ENCODE data around the gene GALE.

GALE gene

DNA sequence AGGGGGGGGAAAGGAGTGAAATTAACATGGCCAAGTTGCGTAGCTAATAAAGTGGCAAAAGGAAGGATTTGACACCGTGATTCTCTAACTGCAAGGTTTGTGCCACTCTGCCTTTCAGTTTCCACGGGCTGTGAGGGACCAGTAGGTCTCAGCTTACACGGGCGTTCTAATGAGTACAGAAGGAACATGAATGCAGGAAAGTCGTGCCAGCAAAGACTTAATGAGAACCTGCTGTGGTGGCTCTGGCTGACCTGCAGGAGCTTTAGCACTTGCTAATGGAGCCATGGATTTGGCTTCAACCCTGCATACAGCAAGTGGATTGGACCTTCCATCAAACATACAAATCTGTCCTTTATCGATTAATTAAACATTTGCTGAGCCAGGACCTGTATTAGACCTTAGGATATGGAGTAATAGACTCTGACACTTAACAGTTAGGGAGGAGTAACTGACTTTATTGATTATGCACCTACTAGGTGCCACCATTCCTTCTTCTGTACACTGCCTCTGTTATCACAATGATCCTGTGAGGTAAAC, 37.4 kb downstream of the GALE start:
- DNase-seq (ENCODE audit: extremely low spot score, insufficient read length, low read depth) (no peak), FAIRE-seq (no peak)

DNA sequence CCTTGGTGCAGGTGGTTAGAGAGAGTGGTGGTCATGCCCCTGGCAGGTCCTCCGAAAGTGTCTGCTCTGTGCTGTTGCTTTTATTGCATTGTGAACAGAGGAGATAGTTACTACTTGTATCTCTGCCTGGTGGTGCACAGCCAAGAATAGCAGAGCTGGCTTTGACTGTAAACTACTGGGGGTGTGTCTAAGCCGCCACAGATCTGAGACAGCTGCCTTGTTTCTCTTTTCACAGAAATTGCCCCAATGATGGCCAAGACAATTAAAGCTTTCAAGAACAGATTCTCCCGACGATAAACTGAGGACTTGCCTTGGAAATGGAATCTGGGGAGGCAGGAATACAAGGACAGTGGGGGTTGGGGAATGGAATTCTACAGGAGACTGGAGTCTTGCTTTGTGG, 41.3 kb downstream of the GALE start:
- FAIRE-seq = no peak
- no peak for DNase-seq (ENCODE audit: extremely low spot score, insufficient read length, low read depth)

DNA sequence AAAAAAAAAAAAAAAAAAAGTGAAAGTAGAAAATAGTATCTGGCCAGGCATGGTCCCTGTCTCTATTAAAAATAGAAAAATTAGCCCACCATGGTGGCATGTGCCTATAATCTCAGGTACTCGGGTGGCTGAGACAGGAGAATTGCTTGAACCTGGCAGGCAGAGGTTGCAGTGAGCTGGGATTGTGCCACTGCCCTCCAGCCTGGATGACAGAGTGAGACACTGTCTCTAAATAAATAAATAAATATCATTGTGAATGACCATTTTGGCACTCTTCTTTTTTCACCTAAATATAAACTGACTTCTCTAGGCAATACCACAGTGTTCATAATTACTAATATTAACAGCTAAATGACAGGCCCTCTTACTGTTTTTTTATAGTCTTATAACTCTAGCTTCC, 42.7 kb downstream of the GALE start:
- FAIRE-seq (no peak), DNase-seq (ENCODE audit: extremely low spot score, insufficient read length, low read depth) (no peak)

DNA sequence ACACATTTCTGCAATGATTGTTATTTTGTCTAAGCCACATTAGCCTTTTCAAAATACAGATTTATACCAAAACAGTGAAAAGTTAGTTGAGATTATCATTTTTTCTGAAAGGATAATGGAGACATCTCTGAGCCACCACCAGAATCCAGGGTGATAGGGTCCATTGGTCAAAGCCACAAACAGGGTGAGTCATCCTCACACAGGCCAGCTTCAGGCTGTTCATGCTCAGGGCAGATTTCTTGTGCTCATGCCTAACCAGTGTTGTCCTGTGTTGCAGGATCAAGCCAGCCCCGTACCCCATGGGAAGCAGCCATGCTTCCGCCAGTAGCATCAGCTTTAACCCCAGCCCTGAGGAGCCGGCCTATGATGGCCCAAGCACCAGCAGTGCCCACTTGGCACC, 43.9 kb downstream of the GALE start:
- no peak for DNase-seq (ENCODE audit: extremely low spot score, insufficient read length, low read depth)
- no peak for FAIRE-seq

DNA sequence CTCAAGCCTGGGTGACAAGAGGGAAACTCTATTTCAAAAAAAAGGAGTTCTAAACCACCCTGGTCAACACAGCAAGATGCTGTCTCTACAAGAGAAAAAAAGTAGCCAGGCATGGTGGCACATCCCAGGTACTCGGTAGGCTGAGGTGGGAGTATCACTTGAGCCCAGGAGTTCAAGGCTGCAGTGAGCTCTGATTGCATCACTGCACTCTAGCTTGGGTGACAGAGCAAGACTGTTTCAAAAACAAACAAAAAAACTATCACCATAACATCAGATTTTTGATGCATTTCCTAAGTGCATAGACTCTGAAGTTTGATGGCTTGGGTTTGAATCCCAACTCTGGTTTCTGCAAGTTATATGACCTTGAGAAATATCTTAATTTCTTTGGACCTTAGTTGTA, 47.6 kb downstream of the GALE start:
- DNase-seq (ENCODE audit: extremely low spot score, insufficient read length, low read depth) (no peak), FAIRE-seq (no peak)

DNA sequence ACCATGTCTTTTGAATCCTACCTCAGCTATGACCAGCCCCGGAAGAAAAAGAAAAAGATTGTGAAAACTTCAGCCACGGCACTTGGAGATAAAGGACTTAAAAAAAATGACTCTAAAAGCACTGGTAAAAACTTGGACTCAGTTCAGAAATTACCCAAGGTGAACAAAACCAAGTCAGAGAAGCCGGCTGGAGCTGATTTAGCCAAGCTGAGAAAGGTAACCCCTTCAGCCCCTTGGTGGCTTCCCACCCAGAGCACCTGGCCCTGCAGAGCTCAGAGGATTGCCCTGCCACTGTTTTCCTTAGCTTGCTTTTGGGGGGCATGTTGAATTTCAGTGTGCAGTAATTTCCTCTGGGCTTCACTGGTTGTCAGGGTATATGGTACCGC, 48.7 kb downstream of the GALE start:
- no peak for FAIRE-seq

DNA sequence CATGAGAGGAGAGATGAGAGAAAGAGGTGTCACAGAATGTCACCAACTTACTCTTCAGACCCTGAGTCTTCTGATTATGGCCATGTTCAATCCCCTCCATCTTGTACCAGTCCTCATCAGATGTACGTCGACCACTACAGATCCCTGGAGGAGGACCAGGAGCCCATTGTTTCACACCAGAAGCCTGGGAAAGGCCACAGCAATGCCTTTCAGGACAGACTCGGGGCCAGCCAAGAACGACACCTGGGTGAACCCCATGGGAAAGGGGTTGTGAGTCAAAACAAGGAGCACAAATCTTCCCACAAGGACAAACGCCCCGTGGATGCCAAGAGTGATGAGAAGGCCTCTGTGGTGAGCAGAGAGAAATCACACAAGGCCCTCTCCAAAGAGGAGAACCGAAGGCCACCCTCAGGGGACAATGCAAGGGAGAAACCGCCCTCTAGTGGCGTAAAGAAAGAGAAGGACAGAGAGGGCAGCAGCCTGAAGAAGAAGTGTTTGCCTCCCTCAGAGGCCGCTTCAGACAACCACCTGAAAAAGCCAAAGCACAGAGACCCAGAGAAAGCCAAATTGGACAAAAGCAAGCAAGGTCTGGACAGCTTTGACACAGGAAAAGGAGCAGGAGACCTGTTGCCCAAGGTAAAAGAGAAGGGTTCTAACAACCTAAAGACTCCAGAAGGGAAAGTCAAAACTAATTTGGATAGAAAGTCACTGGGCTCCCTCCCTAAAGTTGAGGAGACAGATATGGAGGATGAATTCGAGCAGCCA, 49.3 kb downstream of the GALE start:
- DNase-seq (ENCODE audit: extremely low spot score, insufficient read length, low read depth) = peak; percentile 54
- FAIRE-seq = peak; percentile 88

More for the DNA sequence above, 48.7 kb downstream of the GALE start:
- no peak for DNase-seq (ENCODE audit: extremely low spot score, insufficient read length, low read depth)

DNA sequence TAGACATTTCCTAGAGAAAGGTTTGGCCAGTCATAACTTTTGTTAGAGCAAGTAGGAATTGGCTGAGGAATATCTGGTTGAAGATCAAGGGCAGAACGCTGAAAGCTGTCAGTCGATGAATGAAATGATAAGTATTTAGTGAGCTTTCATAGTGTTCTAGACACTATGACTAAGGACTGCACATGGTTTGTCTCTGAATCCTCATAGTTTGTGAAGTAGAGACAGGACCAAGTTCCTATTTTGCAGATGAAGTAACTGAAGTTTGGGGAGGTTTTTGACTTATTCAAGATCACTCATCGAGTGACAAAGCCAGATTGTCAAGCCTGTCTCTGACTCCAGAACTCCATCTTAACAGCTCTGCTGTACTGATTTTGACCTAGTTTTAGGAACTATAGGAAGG, 52.5 kb downstream of the GALE start:
- FAIRE-seq (no peak), DNase-seq (ENCODE audit: extremely low spot score, insufficient read length, low read depth) (no peak)
